K562 (cell line): ENCODE results near the gene DTNA. TPM values are rescaled to one million over a fixed set of nuclear protein-coding genes. Genes with fewer than 3 reads are reported as not detected.

Experiments used
- ATAC-seq: fragments of 200-7000 bp; cut with Tn5 transposase; 3 replicates; pipeline ENCODE4 v1.9.1; 2020; ENCODE audit warnings: moderate library complexity
- BruUV-seq: library from RNA; stranded (reverse); fragments of 400-500 nt; replicated peaks from 2 replicates; lab custom pipeline; 2021; lab: Mats Ljungman, UMichigan
- CTCF ChIA-PET: fragments of 300-600 bp; formaldehyde crosslinking; extraction: SDS; loops from one replicate; lab custom pipeline; 2021; ENCODE audit warnings: low intra/inter-chr PET ratio; lab: Yijun Ruan, JAX
- POLR2A ChIA-PET: fragments of 300-600, 350-650 bp; sonication (Branson Sonifier 250); formaldehyde crosslinking; extraction: SDS; loops from one replicate; lab custom pipeline; 2021; ENCODE audit warnings: antibody characterized with exemption, inconsistent platforms; lab: Yijun Ruan, JAX
- DNase-seq, 4 experiments: peaks; one replicate each; pipeline versions ENCODE4 v3.0.0 to v3.0.0-alpha.2; 2011 to 2018; ENCODE audit warnings: low spot score in 3 of 4, mixed read lengths in 3 of 4; ENCODE audit errors: extremely low read depth in 1 of 4
- FAIRE-seq: peaks from 2 replicates; lab custom pipeline; 2011; peaks lifted over from hg19 to GRCh38; lab: Jason Lieb, UNC
- H2AFZ ChIP-seq: 2 replicates; pipeline ENCODE4 v1.6.0; 2011; ENCODE audit warnings: low read depth, low read length, control low read depth, inconsistent platforms
- H3K27ac ChIP-seq: fragments of 200-600 bp; 3 replicates; pipeline ENCODE4 v1.8.0; 2011; ENCODE audit warnings: low read depth, mild to moderate bottlenecking, control low read depth, inconsistent platforms, low read length, moderate library complexity, mixed read lengths; ENCODE audit errors: extremely low read depth
- H3K27me3 ChIP-seq, 2 experiments: fragments of 300-600 bp in 1 of 2; 2 replicates in 1 of 2; 3 replicates in 1 of 2; pipeline versions ENCODE4 v1.6.0 to v1.8.0; 2011; ENCODE audit warnings: inconsistent platforms in 2 of 2, low read length in 2 of 2, mild to moderate bottlenecking in 1 of 2, mixed read lengths in 1 of 2, moderate library complexity in 1 of 2; ENCODE audit not compliant: control insufficient read depth in 2 of 2, insufficient read depth in 2 of 2
- H3K36me3 ChIP-seq: fragments of 300-600 bp; 3 replicates; pipeline ENCODE4 v1.8.0; 2011; ENCODE audit warnings: mild to moderate bottlenecking, low read length, inconsistent platforms; ENCODE audit not compliant: control insufficient read depth, insufficient read depth
- H3K4me1 ChIP-seq, 2 experiments: fragments of 200-600 bp in 1 of 2; replicated peaks in 1 of 2; 2 replicates in 1 of 2; 3 replicates in 1 of 2; pipeline versions ENCODE4 v1.5.1 to v1.8.0; 2011; ENCODE audit warnings: inconsistent platforms in 2 of 2, low read length in 2 of 2, mild to moderate bottlenecking in 1 of 2, mixed read lengths in 1 of 2, moderate library complexity in 1 of 2; ENCODE audit not compliant: control insufficient read depth in 2 of 2, insufficient read depth in 2 of 2
- H3K4me2 ChIP-seq: 2 replicates; pipeline ENCODE4 v1.6.1; 2011; ENCODE audit warnings: low read length, control low read depth, inconsistent platforms, mixed read lengths; ENCODE audit not compliant: insufficient read depth
- H3K4me3 ChIP-seq: fragments of 200-600 bp; sonication (generic), shearing (Covaris generic); 2 replicates; pipeline ENCODE4 v1.5.1; 2016; ENCODE audit warnings: control low read depth, inconsistent platforms
- H3K79me2 ChIP-seq: fragments of 200-600 bp; 3 replicates; pipeline ENCODE4 v1.8.0; 2011; ENCODE audit warnings: low read length, inconsistent platforms; ENCODE audit not compliant: control insufficient read depth, insufficient read depth
- H3K9ac ChIP-seq, 2 experiments: 2 replicates each; pipeline versions ENCODE4 v1.6.0 to v1.6.1; 2011; ENCODE audit warnings: low read depth in 2 of 2, low read length in 2 of 2, control low read depth in 1 of 2, inconsistent platforms in 1 of 2, mild to moderate bottlenecking in 1 of 2, mixed read lengths in 1 of 2; ENCODE audit not compliant: insufficient read depth in 1 of 2
- H3K9me1 ChIP-seq: one replicate; pipeline ENCODE4 v1.6.0; 2011; ENCODE audit warnings: inconsistent platforms, mild to moderate bottlenecking, low read length, moderate library complexity; ENCODE audit not compliant: control insufficient read depth, insufficient read depth
- H3K9me3 ChIP-seq: replicated peaks from 2 replicates; pipeline ENCODE4 v1.5.1; 2011; ENCODE audit warnings: low read depth, low read length, inconsistent platforms; ENCODE audit not compliant: control insufficient read depth, insufficient read depth
- H4K20me1 ChIP-seq: replicated peaks from 2 replicates; pipeline ENCODE4 v1.6.1; 2011; ENCODE audit warnings: low read length, inconsistent platforms, mixed read lengths; ENCODE audit not compliant: control insufficient read depth, insufficient read depth
- CBX8 ChIP-seq: fragments of 200-600 bp; sonication (generic); IDR thresholded peaks from 2 replicates; pipeline ENCODE4 v1.6.1; 2012; ENCODE audit warnings: borderline replicate concordance, mixed run types, low read depth, mild to moderate bottlenecking, moderate library complexity, mixed read lengths, low read length, control low read depth, inconsistent platforms; ENCODE audit not compliant: poor library complexity, severe bottlenecking; ENCODE audit errors: extremely low read depth
- CEBPB ChIP-seq: fragments of 450-650 bp; IDR thresholded peaks from 2 replicates; pipeline ENCODE4 v1.6.1; 2016; ENCODE audit warnings: missing genetic modification characterization, missing compliant biosample characterization
- ELK3 ChIP-seq: fragments of 450-650 bp; formaldehyde crosslinking; IDR thresholded peaks from 2 replicates; pipeline ENCODE4 v1.4.0; 2020; ENCODE audit warnings: mild to moderate bottlenecking
- GATA2 ChIP-seq: sonication (generic); formaldehyde crosslinking; IDR thresholded peaks from 2 replicates; pipeline ENCODE4 v1.4.0; 2020; ENCODE audit warnings: mild to moderate bottlenecking, missing genetic modification reagents
- HDAC8 ChIP-seq: fragments of 450-650 bp; IDR thresholded peaks from 2 replicates; pipeline ENCODE4 v1.6.1; 2016; ENCODE audit warnings: mild to moderate bottlenecking, missing genetic modification characterization, moderate library complexity, missing compliant biosample characterization
- HES1 ChIP-seq: fragments of 450-650 bp; IDR thresholded peaks from 2 replicates; pipeline ENCODE4 v1.6.1; 2016; ENCODE audit warnings: low read depth, mild to moderate bottlenecking, moderate library complexity
- MAFG ChIP-seq: fragments of 450-650 bp; conservative IDR thresholded peaks from 2 replicates; pipeline ENCODE4 v1.6.1; 2016; ENCODE audit warnings: missing genetic modification characterization, missing compliant biosample characterization
- MNT ChIP-seq, 2 experiments: fragments of 450-650 bp; conservative IDR thresholded peaks; 2 replicates each; pipeline ENCODE4 v1.6.1; 2017; ENCODE audit warnings: mild to moderate bottlenecking in 2 of 2, moderate library complexity in 2 of 2
- NCOA6 ChIP-seq: fragments of 450-650 bp; IDR thresholded peaks from 2 replicates; pipeline ENCODE4 v1.6.1; 2017; ENCODE audit warnings: mild to moderate bottlenecking
- NCOR1 ChIP-seq: fragments of 450-650 bp; IDR thresholded peaks from 2 replicates; pipeline ENCODE4 v1.6.1; 2016; ENCODE audit warnings: mild to moderate bottlenecking, moderate library complexity
- SRSF7 ChIP-seq: fragments of 200-400 bp; formaldehyde crosslinking; optimal IDR thresholded peaks from 2 replicates; pipeline ENCODE3; 2017; ENCODE audit warnings: mild to moderate bottlenecking, low read depth, low read length
- WGBS: fragments of 100-300 bp; shearing (Covaris generic); methylation state at CpG from one replicate; pipeline ENCODE4 v1.1.6; 2016; ENCODE audit warnings: low coverage, mixed read lengths; ENCODE audit not compliant: insufficient coverage; ENCODE audit errors: missing lambda C conversion rate; 5-methylcytosine and 5-hydroxymethylcytosine counted together
- in situ Hi-C: fragments of 300-500 bp; cut with MboI; formaldehyde crosslinking; loops from 4 replicates; pipeline ENCODE4 v1.15.0; 2018; ENCODE audit warnings: inconsistent platforms, mixed read lengths
- intact Hi-C: fragments of 100-400 bp; cut with micrococcal nuclease; formaldehyde crosslinking; loops from 2 replicates; pipeline ENCODE4 v1.14.2; 2022
- polyA plus RNA-seq, 8 experiments: library from polyadenylated mRNA; depleted of rRNA in 4 of 8; stranded (reverse) in 5 of 8; unstranded in 3 of 8; fragments of >200 nt; fragmentation: Nextera tagmentation in 2 of 8; fragmentation: Illumina TruSeq in 1 of 8; extraction: Ambion mirVana in 2 of 8; extraction: Trizol in 1 of 8; gene quantifications; 2 replicates each; pipeline versions ENCODE4 v1.2.1 to v1.2.3, GENCODE V29; 2011 to 2014; ENCODE audit warnings: inconsistent platforms in 1 of 8, missing spikeins in 1 of 8
- total RNA-seq, 7 experiments: library from RNA; depleted of rRNA in 6 of 7; stranded (reverse); fragments of >200 nt in 6 of 7; fragmentation: Illumina TruSeq in 2 of 7; extraction: Trizol in 2 of 7; gene quantifications; 2 replicates each; pipeline versions ENCODE4 v1.2.1 to v1.2.3, GENCODE V29; 2011 to 2021; ENCODE audit warnings: low replicate concordance in 1 of 7
- TF ChIP-seq, protein P1 (sequence below): fragments of 450-650 bp; conservative IDR thresholded peaks from 2 replicates; pipeline ENCODE4 v1.6.1; 2016; ENCODE audit warnings: missing genetic modification characterization, low read depth, mild to moderate bottlenecking, missing compliant biosample characterization, moderate library complexity
- TF ChIP-seq, protein P2 (sequence below): sonication (generic); formaldehyde crosslinking; IDR thresholded peaks from 2 replicates; pipeline ENCODE4 v1.8.0; 2023; ENCODE audit warnings: mild to moderate bottlenecking, missing genetic modification reagents

The DTNA gene
- total and polyA plus RNA-seq, 9 of the 15 experiments (the other 6 are each of a cell fraction or from before 2014, with no cell fraction given) = 0.07 to 2.4 (median 0.22) TPM; not detected in 2

GRCh38 chr18:34938090-34938489 is 228.0 kb downstream of the DTNA start:
- Histone ChIP-seq H3K4me2 (no peak overlapping the region), H3K4me1 (no peaks in the 10 kb centered on the region), H4K20me1 (no peaks in the 10 kb centered on the region), H3K79me2 (no peaks in the 10 kb centered on the region), H3K27ac (no peak overlapping the region), H3K36me3 (no peaks in the 10 kb centered on the region), H3K27me3 (no peaks in the 10 kb centered on the region), H3K9me1 (no peaks in the 10 kb centered on the region), H3K4me3 (no peak overlapping the region), H3K9ac (no peak overlapping the region), H2AFZ (no peak overlapping the region), H3K9me3 (no peaks in the 10 kb centered on the region)
- intact Hi-C loops = no loop called here
- DNase-seq (no peak), FAIRE-seq (no peak), ATAC-seq (no peak)
- POLR2A ChIA-PET = no interaction called here
- CTCF ChIA-PET = no interaction called here
- WGBS = 0% methylated on average over 1 of the region's 1 CpG
- BruUV-seq = no TSS peak
- in situ Hi-C loops = no loop called here
- TF ChIP-seq CEBPB (tag) = no peak
- no peak for TF ChIP-seq SRSF7
- TF ChIP-seq HDAC8 = no peak
- TF ChIP-seq, protein P1, sequence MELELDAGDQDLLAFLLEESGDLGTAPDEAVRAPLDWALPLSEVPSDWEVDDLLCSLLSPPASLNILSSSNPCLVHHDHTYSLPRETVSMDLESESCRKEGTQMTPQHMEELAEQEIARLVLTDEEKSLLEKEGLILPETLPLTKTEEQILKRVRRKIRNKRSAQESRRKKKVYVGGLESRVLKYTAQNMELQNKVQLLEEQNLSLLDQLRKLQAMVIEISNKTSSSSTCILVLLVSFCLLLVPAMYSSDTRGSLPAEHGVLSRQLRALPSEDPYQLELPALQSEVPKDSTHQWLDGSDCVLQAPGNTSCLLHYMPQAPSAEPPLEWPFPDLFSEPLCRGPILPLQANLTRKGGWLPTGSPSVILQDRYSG (tag) = no peak
- TF ChIP-seq, protein P2, sequence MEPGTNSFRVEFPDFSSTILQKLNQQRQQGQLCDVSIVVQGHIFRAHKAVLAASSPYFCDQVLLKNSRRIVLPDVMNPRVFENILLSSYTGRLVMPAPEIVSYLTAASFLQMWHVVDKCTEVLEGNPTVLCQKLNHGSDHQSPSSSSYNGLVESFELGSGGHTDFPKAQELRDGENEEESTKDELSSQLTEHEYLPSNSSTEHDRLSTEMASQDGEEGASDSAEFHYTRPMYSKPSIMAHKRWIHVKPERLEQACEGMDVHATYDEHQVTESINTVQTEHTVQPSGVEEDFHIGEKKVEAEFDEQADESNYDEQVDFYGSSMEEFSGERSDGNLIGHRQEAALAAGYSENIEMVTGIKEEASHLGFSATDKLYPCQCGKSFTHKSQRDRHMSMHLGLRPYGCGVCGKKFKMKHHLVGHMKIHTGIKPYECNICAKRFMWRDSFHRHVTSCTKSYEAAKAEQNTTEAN (CRISPR knock-in tag) = no peak
- no peak for TF ChIP-seq CBX8
- no peak for TF ChIP-seq HES1
- TF ChIP-seq GATA2 (CRISPR knock-in tag) = no peak
- TF ChIP-seq ELK3 (CRISPR knock-in tag) = no peak
- TF ChIP-seq NCOR1 = no peak
- TF ChIP-seq NCOA6 = no peak
- no peak for TF ChIP-seq MAFG (tag)
- no peak for TF ChIP-seq MNT (conservative IDR thresholded peaks at IDR 0.05)
